ENCODE results near the gene NTM.

Gene NTM

DNA sequence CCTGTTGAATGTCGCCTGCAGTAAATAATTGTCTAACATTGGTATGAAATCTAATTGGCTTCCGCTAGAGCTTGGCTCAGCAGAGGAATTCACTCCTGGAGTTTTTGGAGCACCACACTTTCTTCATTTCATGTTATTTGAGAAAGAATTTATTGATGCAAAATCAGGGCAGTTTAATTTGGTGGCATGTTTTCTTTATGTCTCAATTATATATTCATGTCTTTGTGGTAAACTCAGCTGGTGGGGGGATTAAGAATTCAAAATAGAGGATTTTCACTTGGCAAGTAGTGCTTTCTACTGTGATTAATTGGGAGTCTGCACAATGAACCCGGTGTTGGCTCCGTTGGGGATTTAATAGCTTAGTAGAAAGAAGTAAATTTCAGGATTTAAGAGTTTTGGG lies 784.4 kb downstream of the NTM start:
- no peak overlapping the region for H3K4me3 Mint-ChIP-seq
- H3K36me3 Mint-ChIP-seq (ENCODE audit: low read depth): no peaks in the 10 kb centered on the region
- intact Hi-C loops (cut with micrococcal nuclease): no loop called here
- H3K27ac Mint-ChIP-seq: no peak overlapping the region
- H3K4me1 Mint-ChIP-seq (ENCODE audit: low read depth): no peaks in the 10 kb centered on the region
- H3K27me3 Mint-ChIP-seq: peaks cover 17% of the 10 kb centered on the region
- H3K9me3 Mint-ChIP-seq: no peaks in the 10 kb centered on the region

DNA sequence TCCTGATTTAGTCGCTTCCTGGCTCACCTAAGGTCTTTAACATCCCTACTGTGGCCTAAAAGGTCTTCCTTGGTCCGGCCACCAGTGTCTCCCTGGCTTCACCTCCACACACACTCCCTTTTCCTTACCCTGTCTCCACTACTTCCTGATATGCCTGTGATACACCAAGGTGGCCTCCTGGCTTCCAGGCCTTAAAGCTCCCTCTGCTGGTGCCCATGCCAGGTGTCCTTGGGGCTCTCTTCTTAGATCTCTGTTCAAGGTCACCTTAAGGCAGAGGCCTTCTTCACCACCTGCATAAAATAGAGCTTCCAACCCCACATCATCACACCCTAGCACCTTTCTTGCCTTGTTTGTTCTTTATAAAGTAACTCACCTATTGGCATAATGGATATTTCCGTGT lies 787.7 kb downstream of the NTM start:
- Mint-ChIP-seq H3K27ac (no peak overlapping the region), H3K4me3 (no peak overlapping the region), H3K9me3 (no peaks in the 10 kb centered on the region), H3K36me3 (ENCODE audit: low read depth) (no peaks in the 10 kb centered on the region), H3K4me1 (ENCODE audit: low read depth) (no peaks in the 10 kb centered on the region), H3K27me3 (peaks cover 8% of the 10 kb centered on the region)
- intact Hi-C loops (cut with micrococcal nuclease): no loop called here

DNA sequence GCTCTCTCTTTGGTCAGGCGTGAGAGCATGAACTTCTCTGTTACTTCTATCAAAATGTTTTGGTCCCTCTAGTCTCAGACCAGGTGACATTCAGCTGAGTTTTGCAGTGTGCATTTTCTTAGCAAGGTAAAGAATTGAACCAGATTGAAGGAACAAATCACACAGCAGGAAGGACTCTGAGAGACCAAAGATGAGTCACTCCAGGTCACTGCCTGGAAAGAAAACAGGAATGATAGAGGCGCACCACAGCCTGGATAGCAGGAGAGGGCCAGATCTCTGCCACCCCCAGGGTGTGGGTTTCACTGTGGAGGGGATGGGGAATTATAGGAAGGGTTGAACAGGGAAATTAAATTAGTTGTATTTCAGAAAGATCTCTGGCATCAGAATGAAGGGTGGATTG lies 788.3 kb downstream of the NTM start:
- intact Hi-C loops (cut with micrococcal nuclease): no loop called here
- H3K9me3 Mint-ChIP-seq: no peaks in the 10 kb centered on the region
- no peak overlapping the region for H3K4me3 Mint-ChIP-seq
- H3K4me1 Mint-ChIP-seq (ENCODE audit: low read depth): no peaks in the 10 kb centered on the region
- peaks cover 8% of the 10 kb centered on the region for H3K27me3 Mint-ChIP-seq
- H3K36me3 Mint-ChIP-seq (ENCODE audit: low read depth): no peaks in the 10 kb centered on the region
- no peak overlapping the region for H3K27ac Mint-ChIP-seq

DNA sequence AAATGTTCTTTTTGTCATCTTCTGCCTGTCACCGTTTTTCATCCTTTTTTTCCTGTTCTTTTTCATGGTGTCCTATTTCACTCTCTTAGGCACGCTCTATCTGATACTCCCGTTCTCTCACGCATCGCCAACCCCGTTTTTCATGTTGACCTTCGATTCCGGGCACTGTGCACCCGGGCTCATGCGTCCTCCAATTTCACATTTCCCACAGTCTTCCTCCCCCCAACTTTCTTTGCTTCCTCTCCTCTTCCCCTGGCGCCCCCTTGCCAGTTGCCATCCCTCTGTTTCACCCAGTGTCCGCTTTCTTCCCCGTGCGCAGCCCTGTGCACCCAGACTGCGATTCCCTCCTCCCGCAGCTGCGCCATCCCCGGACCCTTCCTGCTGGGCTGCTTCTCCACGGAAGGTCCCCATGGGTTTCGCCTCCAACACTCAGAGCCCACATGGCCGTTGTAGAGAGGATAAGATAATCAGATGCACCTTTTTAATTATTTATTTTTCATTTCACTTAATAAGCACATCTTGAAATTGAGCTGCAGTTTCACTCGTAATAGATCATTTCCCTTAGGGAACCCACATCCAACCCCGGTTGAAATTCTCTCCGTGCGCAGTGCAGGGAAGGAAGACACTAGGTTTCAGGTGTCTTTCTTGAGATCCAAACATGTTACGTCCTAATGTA lies 791.1 kb downstream of the NTM start:
- Mint-ChIP-seq H3K4me3 (no peak overlapping the region), H3K27me3 (peaks cover 3% of the 10 kb centered on the region), H3K36me3 (ENCODE audit: low read depth) (no peaks in the 10 kb centered on the region), H3K27ac (no peak overlapping the region), H3K9me3 (no peaks in the 10 kb centered on the region), H3K4me1 (ENCODE audit: low read depth) (no peaks in the 10 kb centered on the region)
- intact Hi-C loops (cut with micrococcal nuclease): no loop called here

DNA sequence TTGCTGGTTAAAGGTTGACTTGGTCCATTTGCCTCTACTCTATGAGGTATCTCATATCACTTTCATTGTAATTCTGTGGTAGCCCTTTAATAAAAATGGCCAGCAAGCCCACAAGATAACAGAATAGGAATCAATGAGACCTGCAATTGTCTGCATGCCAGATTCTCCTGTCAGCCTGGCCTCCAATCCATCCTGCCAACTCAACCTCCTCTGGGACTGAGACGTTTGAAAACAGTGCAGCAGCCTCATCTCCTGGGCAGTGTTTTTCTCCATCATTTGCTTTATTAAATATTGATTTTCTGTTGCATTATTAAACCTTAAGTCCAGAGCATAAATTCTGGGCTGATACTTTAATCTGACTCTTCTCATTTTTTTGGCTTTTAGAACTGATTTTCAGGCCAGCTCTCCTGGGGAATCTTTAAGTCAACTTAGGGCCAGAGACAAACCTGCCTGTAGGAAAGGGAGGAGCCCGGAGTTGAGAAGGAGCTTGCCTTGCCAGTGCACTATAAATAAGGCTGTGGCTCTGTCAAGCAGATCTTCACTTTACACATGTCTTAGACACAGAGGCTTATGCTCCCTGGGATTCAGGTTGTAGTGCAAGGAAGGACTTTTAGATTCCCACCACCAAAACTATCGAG lies 798.0 kb downstream of the NTM start:
- no peak overlapping the region for H3K27ac Mint-ChIP-seq
- intact Hi-C loops (cut with micrococcal nuclease): no loop called here
- H3K27me3 Mint-ChIP-seq: no peaks in the 10 kb centered on the region
- H3K4me3 Mint-ChIP-seq: no peak overlapping the region
- no peaks in the 10 kb centered on the region for H3K36me3 Mint-ChIP-seq (ENCODE audit: low read depth)
- no peaks in the 10 kb centered on the region for H3K9me3 Mint-ChIP-seq
- no peaks in the 10 kb centered on the region for H3K4me1 Mint-ChIP-seq (ENCODE audit: low read depth)

DNA sequence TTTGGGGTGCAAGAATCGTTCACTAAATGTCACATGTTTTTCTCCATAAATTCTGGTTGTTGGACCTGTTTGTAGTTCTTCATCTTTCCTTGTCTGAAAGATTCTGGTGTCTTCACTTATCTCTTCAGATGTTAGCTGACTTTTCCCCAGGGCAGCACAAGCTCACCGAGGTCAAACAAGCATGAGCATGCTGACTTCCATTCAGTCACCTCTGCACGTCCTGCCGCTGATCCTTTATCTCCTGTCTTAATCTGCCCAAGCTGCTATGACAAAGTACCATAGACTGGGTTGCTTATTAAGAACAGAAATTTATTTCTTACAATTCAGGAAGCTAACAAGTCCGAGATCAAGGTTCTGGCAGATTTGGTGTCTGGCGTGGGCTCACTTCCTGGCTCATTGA lies 800.6 kb downstream of the NTM start:
- H3K36me3 Mint-ChIP-seq (ENCODE audit: low read depth): no peaks in the 10 kb centered on the region
- intact Hi-C loops (cut with micrococcal nuclease): no loop called here
- no peak overlapping the region for H3K4me3 Mint-ChIP-seq

DNA sequence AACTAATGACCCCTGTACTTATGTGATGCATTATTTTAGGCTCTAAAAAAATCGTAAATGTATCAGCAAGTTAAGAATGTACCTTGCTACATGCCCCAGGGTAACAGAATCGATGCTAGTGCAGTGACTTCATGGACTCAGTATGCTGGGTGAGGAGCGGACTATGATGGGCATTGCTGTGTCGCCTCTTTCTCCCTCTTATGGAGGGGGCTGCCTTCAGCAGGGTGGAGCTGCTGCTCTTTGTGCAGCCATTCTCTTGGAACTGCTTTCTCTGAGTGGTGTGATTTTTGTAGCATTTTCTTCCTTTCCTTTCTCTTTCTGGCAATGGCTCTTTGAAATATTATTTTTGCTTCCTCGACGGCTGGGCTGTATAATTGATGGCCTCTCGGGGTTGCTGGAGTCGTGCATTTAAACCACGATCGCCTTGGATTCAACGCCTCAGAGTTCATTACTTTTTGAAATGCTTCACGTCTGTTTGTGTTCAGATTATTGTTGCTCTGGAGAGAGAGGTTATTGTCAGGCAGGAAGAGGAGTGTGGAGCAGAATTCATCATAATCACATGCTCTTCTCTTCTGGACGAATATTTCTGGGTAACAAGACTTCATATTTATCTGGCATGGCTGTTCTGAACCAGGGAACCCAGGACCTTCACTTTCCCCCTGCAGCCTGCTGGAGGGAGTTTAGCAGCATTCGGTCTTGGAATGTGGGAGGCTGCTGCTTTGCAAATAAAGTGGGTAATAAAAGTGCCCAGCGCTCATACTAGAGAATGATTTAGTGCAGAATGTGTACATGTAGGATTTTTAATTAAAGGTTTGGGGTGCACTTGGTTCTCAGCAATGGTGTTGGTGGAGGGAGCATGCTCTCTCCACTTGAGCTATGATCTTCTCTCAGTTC lies 804.2 kb downstream of the NTM start:
- intact Hi-C loops (cut with micrococcal nuclease): no loop called here
- H3K9me3 Mint-ChIP-seq: no peaks in the 10 kb centered on the region
- no peaks in the 10 kb centered on the region for H3K36me3 Mint-ChIP-seq (ENCODE audit: low read depth)
- H3K27ac Mint-ChIP-seq: no peak overlapping the region
- H3K27me3 Mint-ChIP-seq: no peaks in the 10 kb centered on the region
- H3K4me1 Mint-ChIP-seq (ENCODE audit: low read depth): no peaks in the 10 kb centered on the region
- no peak overlapping the region for H3K4me3 Mint-ChIP-seq

More for the DNA sequence above, 800.6 kb downstream of the NTM start:
- H3K27me3 Mint-ChIP-seq: no peaks in the 10 kb centered on the region
- H3K4me1 Mint-ChIP-seq (ENCODE audit: low read depth): no peaks in the 10 kb centered on the region
- no peaks in the 10 kb centered on the region for H3K9me3 Mint-ChIP-seq
- H3K27ac Mint-ChIP-seq: no peak overlapping the region

DNA sequence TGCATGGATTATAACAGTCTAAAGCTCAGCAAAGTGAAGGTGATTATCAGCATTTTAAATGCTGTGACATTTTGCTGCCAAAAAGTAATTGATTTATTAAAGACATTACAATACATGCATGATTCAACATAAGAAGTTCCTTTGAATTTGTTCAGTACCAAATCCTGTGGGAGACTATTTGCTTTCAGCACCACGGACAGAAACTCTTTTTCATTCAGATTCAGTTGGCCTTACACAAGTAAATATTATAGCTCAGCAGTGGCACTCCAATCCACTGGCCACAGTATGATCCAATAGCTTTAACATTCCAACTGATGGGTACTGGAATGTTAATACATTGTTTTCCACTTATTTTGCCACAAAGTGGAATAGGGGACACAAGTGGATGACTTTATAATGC lies 806.7 kb downstream of the NTM start:
- no peak overlapping the region for H3K27ac Mint-ChIP-seq
- H3K4me3 Mint-ChIP-seq: no peak overlapping the region
- H3K27me3 Mint-ChIP-seq: no peaks in the 10 kb centered on the region
- no peaks in the 10 kb centered on the region for H3K4me1 Mint-ChIP-seq (ENCODE audit: low read depth)
- H3K9me3 Mint-ChIP-seq: no peaks in the 10 kb centered on the region
- H3K36me3 Mint-ChIP-seq (ENCODE audit: low read depth): no peaks in the 10 kb centered on the region
- intact Hi-C loops (cut with micrococcal nuclease): no loop called here

DNA sequence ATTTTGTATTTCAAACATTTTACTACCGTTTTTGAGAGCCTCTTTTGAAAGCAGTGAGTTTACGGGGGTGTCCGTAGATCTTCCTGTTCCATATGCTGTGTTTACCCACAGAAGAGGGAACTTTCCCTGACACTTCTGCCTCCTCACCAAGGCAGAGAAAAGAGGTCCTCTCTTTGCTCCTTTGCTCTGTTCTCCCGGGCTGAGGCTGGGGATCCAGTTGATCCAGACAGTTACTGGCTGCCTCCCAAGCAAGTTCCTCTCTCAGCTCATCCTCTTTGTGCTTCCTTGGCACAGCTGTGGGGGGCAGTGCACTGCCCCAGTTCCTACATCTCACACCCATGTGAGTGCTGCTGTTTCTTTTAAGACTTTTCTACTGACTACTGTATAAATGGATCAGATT lies 813.7 kb downstream of the NTM start:
- intact Hi-C loops (cut with micrococcal nuclease): no loop called here
- Mint-ChIP-seq H3K36me3 (ENCODE audit: low read depth) (no peaks in the 10 kb centered on the region), H3K4me3 (no peak overlapping the region), H3K27ac (no peak overlapping the region), H3K27me3 (no peaks in the 10 kb centered on the region), H3K4me1 (ENCODE audit: low read depth) (no peaks in the 10 kb centered on the region), H3K9me3 (no peaks in the 10 kb centered on the region)

DNA sequence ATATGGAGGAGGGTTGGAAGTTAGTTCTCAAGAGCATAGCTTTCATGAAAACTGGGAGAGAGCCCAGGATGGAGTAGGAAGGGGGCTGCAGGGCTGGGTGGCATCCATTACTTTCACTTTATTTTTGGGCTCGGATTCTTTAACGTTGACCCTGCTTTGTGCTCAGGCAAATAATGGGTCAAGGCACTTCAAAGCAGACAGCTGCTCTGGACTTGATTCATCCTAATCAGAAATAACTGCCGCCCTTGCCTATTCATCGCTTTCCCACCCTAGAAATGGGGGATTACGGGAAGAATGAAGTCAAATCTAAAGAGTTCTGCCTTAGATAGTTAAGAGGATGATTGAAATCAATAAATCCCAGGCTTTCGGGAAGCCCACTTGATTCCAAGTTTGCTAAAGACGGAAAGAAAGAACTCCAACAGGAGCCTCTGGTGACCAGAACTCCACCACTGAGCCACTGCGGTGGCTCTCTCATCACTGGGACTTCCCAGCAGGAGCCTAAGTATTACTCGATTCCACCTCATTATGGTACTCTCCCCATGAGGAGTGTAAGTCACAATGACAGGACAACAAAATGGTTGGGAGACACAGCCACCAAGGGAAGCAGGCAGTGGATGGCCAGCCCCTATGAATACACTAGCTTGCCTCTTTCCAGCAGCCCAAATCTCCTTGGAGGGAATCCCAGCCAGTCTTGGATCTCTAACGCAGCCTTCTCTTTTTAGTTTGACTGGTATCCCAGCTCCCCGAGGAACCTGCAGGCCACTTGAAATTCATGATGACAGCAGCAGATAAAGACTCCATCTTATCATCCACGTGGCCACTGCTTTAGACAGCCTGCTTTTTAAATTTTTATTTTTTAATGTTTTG lies 815.5 kb downstream of the NTM start:
- intact Hi-C loops (cut with micrococcal nuclease): no loop called here

DNA sequence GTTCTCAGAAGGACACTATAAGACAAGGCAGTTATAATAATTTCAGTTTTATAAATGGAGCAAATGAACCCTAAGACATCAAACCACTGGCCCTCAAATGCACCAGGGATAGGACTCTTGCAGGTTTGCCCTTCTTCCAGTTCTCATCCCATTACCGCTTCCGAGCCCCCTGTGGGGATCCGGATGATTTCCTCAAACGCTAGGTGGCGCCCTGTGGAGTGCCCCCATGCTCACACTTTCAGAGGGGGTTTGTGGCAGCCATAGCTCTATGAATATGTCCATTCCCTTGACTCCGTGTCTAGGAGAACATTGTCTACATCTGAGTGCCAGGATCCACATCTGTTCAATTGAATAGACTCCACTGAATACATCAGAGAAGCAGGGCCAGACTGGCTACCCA lies 816.3 kb downstream of the NTM start:
- intact Hi-C loops (cut with micrococcal nuclease): no loop called here
- no peaks in the 10 kb centered on the region for H3K27me3 Mint-ChIP-seq
- H3K27ac Mint-ChIP-seq: no peak overlapping the region
- no peaks in the 10 kb centered on the region for H3K4me1 Mint-ChIP-seq (ENCODE audit: low read depth)
- H3K9me3 Mint-ChIP-seq: no peaks in the 10 kb centered on the region
- H3K36me3 Mint-ChIP-seq (ENCODE audit: low read depth): no peaks in the 10 kb centered on the region
- H3K4me3 Mint-ChIP-seq: no peak overlapping the region

More for the DNA sequence above, 815.5 kb downstream of the NTM start:
- Mint-ChIP-seq H3K36me3 (ENCODE audit: low read depth) (no peaks in the 10 kb centered on the region), H3K27me3 (no peaks in the 10 kb centered on the region), H3K4me1 (ENCODE audit: low read depth) (no peaks in the 10 kb centered on the region), H3K9me3 (no peaks in the 10 kb centered on the region), H3K4me3 (no peak overlapping the region), H3K27ac (no peak overlapping the region)

DNA sequence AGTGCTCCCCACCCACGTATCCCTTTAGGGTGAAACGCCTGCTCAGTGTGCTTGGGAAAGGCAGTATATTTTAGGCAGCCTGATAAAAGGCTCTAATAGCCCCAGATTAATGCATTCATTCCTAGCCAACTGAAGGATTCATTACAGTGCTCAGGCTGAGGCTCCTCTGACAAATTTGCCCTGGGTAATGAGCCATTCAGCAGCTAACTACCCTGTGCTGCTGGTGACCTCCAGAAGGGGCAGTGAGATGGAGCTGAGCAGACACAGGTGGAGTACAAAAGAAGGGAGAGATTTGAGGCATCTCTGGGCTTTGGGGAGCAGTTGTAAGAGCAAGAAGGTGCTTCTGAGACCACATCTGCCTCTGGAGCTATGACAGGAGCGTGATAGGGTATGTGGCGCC lies 817.0 kb downstream of the NTM start:
- intact Hi-C loops (cut with micrococcal nuclease): no loop called here
- Mint-ChIP-seq H3K36me3 (ENCODE audit: low read depth) (no peaks in the 10 kb centered on the region), H3K9me3 (no peaks in the 10 kb centered on the region), H3K4me3 (no peak overlapping the region), H3K27me3 (no peaks in the 10 kb centered on the region), H3K4me1 (ENCODE audit: low read depth) (no peaks in the 10 kb centered on the region), H3K27ac (no peak overlapping the region)

DNA sequence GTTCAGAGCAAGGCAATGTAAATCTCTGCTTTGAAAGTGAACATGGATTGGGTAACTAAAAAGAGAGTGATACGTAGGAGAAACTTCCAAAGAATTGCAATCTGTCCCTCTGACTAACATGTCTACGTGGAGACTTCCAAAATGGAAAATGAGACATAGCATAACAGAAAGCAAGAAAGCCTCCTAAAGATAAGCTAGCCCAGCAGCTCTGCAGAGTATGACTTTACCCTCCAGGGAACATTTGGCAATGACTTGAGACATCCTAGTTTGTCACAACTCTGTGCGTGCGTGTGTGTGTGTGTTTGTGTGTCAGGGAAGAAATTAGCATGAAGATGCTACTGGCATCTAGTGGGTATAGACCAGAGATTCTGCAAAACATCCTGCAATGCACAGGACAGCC lies 817.4 kb downstream of the NTM start:
- Mint-ChIP-seq H3K4me3 (no peak overlapping the region), H3K27me3 (no peaks in the 10 kb centered on the region), H3K9me3 (no peaks in the 10 kb centered on the region), H3K27ac (no peak overlapping the region), H3K36me3 (ENCODE audit: low read depth) (no peaks in the 10 kb centered on the region), H3K4me1 (ENCODE audit: low read depth) (no peaks in the 10 kb centered on the region)
- intact Hi-C loops (cut with micrococcal nuclease): no loop called here

DNA sequence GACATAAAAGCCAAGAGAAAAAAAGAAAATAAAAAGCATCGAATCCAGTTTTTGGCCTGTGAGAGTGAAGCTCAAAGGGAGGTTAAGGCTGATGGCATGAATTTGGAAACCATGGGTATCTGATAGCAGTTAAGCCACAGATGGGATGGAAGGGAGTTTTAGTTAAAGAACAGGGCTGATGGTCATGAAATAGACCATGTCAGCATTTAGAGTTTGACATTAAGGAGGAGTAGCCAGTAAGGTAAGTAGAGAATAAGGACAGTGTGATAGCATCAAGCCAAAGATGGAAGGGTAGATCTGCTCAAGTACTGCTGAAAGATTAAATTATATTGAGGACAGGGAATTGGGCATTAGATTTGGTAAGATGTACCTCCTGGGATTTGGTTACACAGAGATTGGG lies 826.5 kb downstream of the NTM start:
- Mint-ChIP-seq H3K4me3 (no peak overlapping the region), H3K27me3 (no peaks in the 10 kb centered on the region), H3K27ac (no peak overlapping the region), H3K36me3 (ENCODE audit: low read depth) (no peaks in the 10 kb centered on the region), H3K9me3 (no peaks in the 10 kb centered on the region), H3K4me1 (ENCODE audit: low read depth) (no peaks in the 10 kb centered on the region)
- intact Hi-C loops (cut with micrococcal nuclease): no loop called here
